Fibroblast of villous mesenchyme (primary cell): ENCODE data around the gene SCAMP2. TPM values are rescaled to one million over a fixed set of nuclear protein-coding genes. Genes with fewer than 3 reads are reported as not detected.

Experiments
- DNase-seq: peaks from one replicate; pipeline ENCODE4 v3.0.0-alpha.2; 2010; ENCODE audit warnings: low read depth
- H3K4me3 ChIP-seq: 2 replicates; pipeline ENCODE4 v1.5.1; 2011; ENCODE audit warnings: low read depth, mild to moderate bottlenecking, low read length
- total RNA-seq: library from RNA; depleted of rRNA; stranded (reverse); fragments of >200 nt; gene quantifications from 2 replicates; pipeline ENCODE4 v1.2.3, GENCODE V29; 2012
- TF ChIP-seq, protein P1 (sequence below): IDR thresholded peaks from 2 replicates; pipeline ENCODE4 v1.5.1; 2012; ENCODE audit warnings: low read depth, mild to moderate bottlenecking, low read length; ENCODE audit not compliant: insufficient read depth

The SCAMP2 gene
- total RNA-seq, 1 donor, result 33.7 TPM

DNA sequence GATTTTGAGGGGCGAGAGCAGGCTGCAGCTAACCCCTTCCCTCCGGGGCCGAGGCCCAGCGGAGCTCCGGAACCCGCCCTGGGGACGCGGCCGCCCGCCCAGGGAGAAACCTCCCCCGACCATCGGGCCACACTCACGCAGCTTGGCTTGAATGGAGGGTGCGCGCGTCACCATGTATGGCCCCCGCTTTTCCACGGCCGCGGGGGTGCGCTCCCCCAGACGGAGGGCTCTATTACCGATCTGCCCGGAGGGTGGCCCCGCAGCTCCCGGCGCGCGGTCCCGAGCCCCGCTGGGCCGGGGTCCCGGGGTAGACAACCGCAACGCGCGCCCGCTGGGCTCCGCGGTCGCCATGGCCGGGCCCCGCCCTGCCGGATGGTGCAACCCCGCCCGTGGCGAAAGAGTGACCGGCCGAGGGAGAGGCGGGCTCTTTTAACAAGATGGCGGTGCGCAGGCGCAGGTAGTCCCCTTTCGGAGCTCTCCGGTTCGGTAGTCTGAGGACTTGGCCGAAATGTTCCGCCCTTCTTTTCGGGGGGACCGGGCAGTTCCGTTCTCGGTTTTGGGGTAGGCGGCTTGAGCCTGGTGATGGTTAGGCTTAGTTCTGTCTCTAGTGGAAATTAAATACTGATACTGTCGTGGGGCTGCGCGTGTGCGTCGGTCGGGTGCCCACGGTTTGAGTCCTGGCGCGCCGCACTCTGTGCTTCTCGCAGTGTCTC lies 33.4 kb upstream of the SCAMP2 start, which contains the start of gene FAM219B:
Gene FAM219B (minus strand): TSS at position 402 of the 713 bp plus-strand sequence. CDS start 51 bp downstream, at position 351.
- TF ChIP-seq, protein P1, sequence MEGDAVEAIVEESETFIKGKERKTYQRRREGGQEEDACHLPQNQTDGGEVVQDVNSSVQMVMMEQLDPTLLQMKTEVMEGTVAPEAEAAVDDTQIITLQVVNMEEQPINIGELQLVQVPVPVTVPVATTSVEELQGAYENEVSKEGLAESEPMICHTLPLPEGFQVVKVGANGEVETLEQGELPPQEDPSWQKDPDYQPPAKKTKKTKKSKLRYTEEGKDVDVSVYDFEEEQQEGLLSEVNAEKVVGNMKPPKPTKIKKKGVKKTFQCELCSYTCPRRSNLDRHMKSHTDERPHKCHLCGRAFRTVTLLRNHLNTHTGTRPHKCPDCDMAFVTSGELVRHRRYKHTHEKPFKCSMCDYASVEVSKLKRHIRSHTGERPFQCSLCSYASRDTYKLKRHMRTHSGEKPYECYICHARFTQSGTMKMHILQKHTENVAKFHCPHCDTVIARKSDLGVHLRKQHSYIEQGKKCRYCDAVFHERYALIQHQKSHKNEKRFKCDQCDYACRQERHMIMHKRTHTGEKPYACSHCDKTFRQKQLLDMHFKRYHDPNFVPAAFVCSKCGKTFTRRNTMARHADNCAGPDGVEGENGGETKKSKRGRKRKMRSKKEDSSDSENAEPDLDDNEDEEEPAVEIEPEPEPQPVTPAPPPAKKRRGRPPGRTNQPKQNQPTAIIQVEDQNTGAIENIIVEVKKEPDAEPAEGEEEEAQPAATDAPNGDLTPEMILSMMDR, result no peak
- H3K4me3 ChIP-seq, result peak within 1 kb of the TSS; percentile 66
- peak; percentile 86 for DNase-seq

DNA sequence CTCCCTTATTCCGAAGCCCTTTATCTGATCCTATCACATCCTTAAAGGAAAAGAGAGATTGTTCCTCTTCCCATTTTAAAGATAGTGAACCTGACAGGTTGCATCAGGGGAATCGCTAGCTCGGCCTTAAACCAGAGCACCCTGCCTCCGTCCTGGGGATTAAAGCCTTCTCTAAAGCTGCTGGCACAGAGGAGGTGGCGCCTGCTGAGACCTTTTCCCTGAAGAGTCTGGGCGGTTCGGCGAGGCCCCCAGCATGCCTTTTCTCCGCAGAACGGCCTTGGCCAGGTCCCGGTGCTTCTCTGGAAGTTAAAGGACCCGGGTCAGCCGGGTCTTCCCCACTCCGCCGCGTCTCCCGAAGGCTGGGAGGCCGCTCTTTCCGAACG lies 32.9 kb upstream of the SCAMP2 start:
- H3K4me3 ChIP-seq, result peak overlapping the region; percentile 66
- TF ChIP-seq, protein P1, result no peak
- peak; percentile 47 for DNase-seq

DNA sequence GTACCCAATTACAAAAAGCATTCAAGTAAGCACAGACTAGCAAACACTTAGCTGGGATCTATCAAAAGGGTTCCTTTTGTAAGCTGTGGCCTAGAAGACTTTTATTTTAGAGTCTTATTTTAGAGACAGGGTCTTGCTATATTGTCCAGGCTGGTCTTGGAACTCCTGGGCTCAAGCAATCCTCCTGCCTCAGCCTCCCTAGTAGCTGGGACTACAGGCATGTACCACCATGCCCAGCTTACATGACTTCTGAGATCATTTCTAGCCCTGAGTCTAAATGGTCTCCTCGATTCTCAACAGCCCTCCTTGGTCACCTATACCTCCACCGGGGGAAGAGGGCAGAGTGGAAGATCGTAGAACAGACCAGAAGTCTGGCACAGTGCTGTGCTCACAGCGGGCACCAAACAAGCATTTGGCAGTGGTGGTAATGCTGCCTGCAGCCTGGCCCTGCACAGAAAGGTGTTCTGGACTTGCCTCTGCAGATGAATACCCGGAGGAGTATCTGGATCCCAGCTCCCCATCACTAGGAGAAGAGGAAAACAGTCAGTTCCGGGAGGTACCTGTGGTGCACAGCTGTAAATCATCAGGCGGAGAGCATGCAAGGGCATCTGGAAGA lies 31.1 kb upstream of the SCAMP2 start:
- no peak overlapping the region for H3K4me3 ChIP-seq
- no peak for DNase-seq
- TF ChIP-seq, protein P1, result no peak

DNA sequence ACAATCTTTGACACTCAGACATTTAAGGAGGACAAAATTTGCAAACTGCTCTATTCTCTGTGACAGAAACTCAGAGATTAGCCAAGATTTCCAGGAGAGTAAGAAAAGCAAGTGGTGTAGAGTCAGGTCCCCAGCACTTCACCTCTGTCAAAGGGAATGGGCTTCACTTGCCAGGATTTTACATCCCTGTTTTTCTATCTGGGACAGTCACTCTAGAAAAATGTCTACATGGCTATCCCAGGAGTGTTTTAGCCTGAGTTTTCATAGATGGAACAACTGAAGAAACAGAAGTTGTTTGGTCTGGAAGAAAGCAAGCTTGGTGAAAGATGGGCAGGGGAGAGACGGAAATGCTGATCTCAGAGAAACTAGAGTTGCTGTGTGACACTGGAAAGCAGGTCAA lies 30.5 kb upstream of the SCAMP2 start:
- H3K4me3 ChIP-seq, result no peak overlapping the region
- no peak for DNase-seq
- TF ChIP-seq, protein P1, result no peak

DNA sequence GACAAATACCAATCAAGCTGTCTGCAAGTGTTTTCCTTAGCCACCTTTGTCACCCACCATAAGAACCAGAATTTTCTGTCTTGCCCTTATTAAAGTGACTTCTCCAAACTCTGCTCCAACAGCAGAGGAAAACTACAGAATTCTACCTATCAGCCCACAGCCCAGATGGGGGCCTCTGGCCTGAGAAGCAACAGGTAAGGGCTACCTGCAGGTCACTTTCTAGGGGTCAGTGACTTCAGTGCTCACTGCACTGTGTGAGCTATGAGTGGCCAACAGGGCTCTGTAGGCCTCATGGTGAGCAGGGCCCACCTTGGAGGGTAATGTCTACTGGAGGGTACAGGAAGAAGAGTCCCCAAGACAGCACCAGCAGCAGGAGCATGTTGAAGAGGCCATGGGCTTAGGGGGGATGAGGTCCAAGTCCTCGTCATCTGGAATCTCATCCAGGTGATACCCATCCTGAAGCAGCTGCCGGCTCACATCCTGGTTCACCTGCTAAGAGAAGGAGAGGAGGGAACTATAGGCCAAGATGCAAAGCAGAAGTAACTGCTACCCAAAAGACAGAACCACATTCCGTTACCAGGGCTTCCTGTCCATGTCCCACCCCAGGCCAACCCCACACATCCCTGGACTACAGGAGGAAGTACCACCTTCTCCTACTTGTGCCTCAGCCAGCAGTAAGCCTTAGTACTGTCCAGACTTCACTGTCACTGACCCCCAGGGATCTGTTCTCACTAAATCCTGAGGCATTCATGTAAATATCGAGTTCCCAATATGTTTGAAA lies 29.3 kb upstream of the SCAMP2 start:
- H3K4me3 ChIP-seq, result no peak overlapping the region
- TF ChIP-seq, protein P1, result no peak
- DNase-seq, result no peak

DNA sequence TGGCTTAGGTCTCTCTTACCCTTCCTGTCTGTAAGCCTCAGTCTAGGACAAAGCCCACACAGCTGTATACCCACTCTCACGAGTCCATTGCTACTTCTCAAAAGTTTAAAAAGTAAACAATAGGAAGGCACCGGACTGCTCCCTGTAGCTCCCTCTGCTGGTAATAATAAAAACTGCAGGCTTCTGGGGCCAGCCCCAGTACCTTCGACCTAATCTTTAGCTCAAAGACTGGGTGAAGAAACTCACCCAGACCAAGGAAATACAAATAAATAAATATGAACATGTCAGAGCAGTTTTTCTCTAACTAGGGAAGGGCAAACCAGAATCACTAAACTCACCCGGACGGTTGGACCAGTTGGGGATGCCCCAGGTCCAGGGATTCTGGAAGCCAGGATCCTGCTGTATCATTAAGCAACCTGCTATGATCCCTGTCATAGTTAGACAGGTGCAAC lies 28.5 kb upstream of the SCAMP2 start:
- H3K4me3 ChIP-seq, result no peak overlapping the region
- peak; percentile 64 for DNase-seq
- TF ChIP-seq, protein P1, result peak; percentile 83
